Right ventricle myocardium inferior (tissue), 1 donor: ENCODE measurements around the gene ITSN2. TPM values are rescaled to one million over a fixed set of nuclear protein-coding genes. Genes with fewer than 3 reads are reported as not detected.

Source experiments
- ATAC-seq: fragments of 200-7000 bp; cut with Tn5 transposase; one replicate; pipeline ENCODE4 v1.9.1; 2020; ENCODE audit warnings: mild to moderate bottlenecking, moderate library complexity
- DNase-seq: peaks from one replicate; pipeline ENCODE4 v3.0.0; 2021; ENCODE audit errors: missing footprints
- intact Hi-C: fragments of 100-400 bp; cut with DNase I; formaldehyde crosslinking; loops from one replicate; pipeline ENCODE4 v1.11.0; 2022
- total RNA-seq: library from RNA; stranded (reverse); fragmentation: NEBNext Ultra II Directional; extraction: Animal tissue kit (Norgen Biotek cat#: 25700); gene quantifications from one replicate; pipeline ENCODE4 v1.2.1, GENCODE V29; 2021
- donor health status: DM: no; HTN: yes; CAD: no; lungs with severe emphysema.

The ITSN2 gene
- total RNA-seq, 1 donor from 2014 or later, result 41.3 TPM

DNA sequence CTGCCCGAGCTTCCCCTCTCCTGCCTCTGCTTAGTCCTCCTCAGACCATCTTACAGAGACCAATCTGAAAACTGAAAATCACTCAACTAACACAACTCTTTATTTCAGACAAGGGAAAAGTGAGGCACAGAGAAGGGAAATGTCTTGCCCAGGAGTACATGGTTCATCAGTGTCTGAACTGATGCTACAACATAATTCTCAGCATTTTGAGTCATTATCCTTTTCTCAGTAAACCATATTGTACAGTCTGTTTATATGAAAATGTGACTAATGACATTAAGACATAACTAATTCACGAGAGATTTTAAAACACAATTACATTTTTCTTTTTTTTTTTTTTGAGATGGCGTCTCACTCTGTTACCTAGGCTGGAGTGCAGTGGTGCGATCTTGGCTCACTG lies 62.7 kb downstream of the ITSN2 start:
- intact Hi-C loops, result loop anchor here (5.0 kb wide), 1 partner anchor 35 kb away; no protein-coding TSS in a partner anchor
- DNase-seq (no peak), ATAC-seq (no peak)

DNA sequence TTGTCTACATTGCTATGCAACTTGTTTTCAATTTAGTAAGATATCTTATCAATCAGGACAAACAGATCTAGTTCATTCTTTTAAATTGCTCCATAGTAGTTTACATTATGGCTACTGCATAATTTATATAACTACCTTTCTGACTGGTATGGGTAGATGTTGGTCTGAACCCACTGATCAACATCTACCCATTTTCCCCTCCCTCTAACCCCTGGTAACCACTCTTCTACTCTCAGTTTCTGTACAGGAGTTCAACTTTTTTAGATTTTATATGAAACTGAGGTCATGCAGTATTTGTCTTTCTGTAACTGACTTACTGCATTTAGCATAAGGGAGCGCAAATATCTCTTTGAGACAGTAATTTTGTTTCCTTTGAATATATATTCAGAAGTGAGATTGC lies 73.2 kb downstream of the ITSN2 start:
- DNase-seq (no peak), ATAC-seq (no peak)
- intact Hi-C loops, result no loop called here

DNA sequence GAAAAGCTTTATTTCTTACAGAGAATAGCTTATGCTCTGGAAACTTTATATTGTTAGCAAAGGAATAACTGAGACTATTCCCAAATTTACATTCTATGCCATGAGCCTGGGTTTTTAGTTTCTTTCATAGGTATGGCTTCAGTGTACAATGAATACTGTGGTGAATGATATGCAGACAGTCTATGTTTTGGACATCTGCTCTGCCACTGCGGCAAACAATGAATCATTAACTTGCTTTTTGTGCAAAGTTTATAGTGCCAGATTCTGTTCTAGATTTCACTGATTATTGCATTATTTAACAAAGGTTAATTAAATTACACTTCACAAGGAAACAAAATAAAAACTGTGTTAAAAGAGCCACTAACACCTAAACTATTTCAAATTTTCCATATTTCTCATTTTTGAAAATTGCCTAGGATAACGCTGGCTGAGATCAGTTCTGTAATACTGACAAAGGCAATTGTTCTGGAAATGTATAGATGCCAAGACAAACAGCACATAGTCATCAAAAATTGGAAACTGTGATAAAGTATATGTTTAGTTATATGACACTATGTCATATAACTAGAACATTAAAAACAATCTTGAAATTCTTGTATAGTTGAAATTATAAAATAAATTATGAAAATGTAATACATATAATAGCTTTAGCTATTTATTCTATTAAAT lies 74.7 kb downstream of the ITSN2 start:
- intact Hi-C loops, result no loop called here
- no peak for ATAC-seq
- DNase-seq, result no peak

DNA sequence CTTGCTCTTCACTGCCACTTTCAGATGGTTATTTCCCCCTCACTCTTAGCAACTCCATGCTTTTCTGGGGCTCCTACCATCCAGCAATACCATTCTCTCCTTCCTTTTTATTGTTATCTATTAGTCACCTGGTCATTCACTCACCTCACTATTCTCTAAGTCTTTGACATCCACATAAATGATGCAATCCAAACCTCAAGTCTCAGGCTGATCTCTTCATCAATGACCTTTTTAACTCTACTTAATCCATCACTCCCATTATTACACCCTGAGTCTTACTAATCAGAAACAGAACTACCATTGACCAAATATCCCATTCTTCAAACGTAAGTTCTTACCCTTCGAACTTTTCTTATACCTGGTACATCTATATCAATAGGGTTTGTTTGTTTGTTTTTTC lies 79.7 kb downstream of the ITSN2 start:
- ATAC-seq (no peak), DNase-seq (no peak)
- intact Hi-C loops, result no loop called here

DNA sequence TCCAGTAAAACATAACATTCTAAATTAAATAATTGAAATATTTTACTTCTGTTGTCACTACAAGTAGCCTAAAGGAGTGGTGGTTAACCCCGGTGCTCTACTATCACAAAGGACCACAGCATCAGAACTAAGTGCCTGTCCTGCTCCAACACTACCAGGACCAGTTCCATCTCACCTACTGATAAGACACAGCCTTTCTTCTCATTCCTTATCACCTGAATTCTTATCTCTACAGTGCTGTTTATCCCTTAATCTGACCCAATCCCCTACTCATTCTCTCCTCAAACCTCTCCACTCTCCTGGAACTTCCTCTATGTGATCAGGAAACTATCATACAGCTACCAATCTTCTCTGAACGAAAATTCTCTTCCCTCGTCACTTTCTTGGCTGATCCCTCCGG lies 80.2 kb downstream of the ITSN2 start:
- no peak for ATAC-seq
- intact Hi-C loops, result no loop called here
- no peak for DNase-seq

DNA sequence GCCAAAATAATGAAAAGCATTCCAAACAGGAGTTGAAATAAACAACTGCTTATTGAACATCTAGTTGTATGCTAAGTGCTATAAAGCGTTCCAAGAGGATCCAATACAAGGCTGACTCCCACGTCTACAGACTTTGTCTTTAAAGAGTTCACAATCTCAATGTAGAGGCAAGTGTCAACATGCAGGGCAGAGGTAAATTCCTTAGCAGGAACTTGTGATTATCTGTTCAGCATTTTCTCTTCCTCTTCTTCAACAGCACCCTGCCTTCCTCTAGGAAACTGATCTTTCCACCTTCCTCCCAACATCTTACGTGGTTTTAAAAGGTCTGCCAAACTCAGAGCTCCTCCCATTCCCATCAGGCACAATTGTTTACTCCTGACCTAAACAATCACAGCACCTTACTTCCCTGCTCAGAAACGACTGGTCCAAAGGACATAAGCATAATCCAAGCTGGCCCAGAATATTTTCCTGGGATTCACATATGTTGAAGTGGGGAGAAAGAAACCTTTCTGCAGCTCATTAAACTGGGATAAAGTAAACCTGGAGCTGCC lies 83.9 kb downstream of the ITSN2 start:
- ATAC-seq, result no peak
- no peak for DNase-seq
- intact Hi-C loops, result no loop called here

DNA sequence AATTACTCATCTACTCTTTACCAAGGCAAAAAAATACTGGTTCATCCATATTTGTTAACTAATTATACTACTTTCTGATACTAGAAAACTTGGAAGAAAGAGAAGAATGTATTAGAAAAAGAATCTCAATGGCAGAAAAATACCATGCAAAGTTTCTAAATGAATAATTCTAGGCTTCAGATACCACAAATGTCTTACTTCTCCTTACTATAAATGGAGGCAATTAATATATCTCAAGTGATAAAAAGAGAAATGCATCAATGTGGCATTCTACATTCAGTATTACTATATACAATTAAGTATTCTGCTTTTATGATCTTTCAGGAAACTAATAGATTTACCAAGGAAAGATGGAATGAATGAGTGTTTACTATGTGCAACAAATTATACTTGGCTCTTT lies 85.5 kb downstream of the ITSN2 start:
- no peak for DNase-seq
- intact Hi-C loops, result no loop called here
- ATAC-seq, result no peak

DNA sequence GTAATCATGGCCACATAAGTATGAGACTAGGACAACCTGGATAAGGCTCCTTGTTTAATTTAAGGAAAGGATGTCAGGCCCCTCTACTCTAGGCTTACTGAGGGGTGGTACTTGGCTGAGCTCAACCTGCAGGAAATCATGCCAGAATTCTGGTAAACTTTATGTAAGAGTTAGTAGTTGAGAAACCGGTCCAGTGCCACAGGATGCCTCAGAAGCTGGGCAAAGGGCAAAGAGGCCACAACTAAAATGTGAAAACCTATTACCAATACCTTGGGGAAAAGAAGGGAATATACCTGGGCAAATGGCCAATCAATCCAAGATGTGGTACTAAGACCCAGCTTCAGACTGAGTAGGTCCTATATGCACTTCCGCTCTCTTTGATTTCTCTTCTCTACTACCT lies 86.7 kb downstream of the ITSN2 start:
- intact Hi-C loops, result no loop called here
- DNase-seq (no peak), ATAC-seq (no peak)

DNA sequence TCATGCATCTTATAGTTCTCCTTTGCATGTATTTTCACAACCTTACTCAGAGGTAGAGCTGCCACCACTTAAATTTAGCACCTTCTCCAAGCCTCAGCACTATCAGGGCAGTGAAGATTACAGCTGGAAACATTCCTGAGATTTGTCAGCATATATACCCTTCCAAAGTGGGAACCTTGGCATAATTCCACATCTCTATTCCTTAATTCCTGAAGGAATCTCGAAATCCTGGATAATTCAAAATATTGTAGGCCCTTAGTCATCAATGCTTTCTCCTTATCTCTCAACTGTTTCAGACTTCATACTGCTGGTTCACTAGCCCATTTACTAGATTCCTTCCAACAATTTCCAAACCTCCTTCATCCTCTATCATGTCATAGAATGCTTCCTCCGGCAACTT lies 87.4 kb downstream of the ITSN2 start:
- no peak for DNase-seq
- peak; percentile 20 for ATAC-seq
- intact Hi-C loops, result no loop called here

DNA sequence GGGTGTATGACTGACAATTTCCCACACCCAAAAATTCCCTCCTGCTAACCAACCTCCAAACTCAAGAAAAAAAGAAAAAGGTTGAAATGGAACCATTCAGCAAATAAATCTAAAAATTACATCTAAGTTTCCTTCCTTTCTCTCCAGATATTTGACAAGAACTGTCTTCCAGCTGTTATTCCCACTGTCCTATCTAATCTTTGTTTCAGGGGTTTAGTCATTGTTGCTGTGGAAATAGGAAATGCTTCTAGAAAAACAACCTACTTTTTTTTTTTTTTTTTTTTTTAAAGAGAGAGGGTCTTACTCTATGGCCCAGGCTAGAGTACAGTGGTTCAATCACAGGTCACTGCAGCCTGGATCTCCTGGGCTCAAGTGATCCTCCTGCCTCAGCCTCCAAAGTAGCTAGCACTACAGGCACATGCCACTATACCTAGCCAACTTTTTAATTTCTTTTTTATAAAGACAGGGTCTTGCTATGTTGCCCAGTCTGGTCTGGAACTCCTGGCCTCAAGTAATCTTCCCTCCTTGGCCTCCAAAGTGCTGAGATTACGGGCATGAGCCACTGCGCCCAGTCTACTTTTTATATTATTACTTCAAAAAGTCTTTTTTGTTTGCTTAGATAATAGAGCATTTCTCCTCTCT lies 88.1 kb downstream of the ITSN2 start:
- DNase-seq, result no peak
- intact Hi-C loops, result no loop called here
- peak; percentile 42 for ATAC-seq

DNA sequence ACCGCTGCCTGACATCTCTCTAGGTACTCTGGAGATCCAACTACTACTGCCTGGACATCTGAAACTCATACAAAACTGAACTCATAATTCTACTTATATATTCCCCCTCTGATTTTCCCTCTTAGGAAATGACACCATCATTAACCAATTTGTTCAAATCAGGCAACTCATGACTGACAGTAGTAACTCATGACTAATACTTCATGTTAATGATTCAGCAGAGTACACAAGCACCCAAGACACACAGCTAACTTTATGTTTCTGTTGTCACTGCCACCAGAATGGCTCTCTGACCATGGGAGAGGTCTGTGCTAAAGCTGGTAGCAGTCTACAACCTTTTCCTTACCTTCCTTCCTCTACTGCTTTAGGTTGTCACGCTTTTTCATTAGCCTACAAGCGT lies 91.1 kb downstream of the ITSN2 start:
- DNase-seq (no peak), ATAC-seq (no peak)
- intact Hi-C loops, result no loop called here

DNA sequence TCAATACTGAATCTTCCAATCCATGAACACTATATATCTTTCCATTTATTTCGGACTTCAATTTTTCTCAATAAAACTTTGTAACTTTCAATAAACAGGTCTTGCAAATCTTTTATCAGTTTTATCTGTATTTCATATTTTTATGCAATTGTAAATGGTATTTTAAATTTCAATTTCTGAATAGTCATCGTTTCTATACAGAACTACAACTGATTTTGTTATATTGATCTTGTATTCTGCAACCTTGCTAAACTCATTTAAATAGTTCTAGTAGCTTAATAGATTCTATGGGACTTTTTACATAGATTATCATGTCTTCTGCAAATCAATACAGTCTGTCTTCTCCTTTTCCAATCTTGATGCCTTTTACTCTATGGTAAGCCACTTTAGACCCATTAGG lies 95.1 kb downstream of the ITSN2 start:
- ATAC-seq, result no peak
- DNase-seq, result no peak
- intact Hi-C loops, result no loop called here

DNA sequence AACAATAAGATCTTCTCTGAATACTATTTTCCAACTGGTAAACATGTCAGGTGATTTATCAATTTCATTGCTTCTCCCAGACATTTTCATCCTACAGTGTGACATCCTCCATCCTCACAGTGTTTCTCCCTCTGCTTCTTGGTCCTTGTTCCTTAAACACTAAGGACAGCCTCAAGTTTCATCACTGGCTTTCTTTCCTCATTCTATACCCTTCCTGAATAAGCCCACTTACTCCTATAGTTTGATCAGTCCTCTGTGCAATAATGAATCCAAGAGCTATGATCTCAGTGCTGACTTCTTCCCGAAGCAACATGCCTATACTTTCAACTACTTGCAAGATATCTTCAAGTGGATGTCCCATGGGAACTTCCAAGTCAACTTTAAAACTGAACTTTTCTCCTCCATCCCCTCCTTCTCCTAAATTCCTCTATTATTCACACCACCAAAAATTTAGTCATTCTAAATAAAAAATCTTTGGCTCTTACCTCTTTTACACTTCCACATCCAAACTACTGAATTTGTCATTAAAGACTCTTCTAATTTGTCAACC lies 97.8 kb downstream of the ITSN2 start:
- ATAC-seq (no peak), DNase-seq (no peak)
- intact Hi-C loops, result loop anchor here (5.0 kb wide), 1 partner anchor 35 kb away; no protein-coding TSS in a partner anchor

DNA sequence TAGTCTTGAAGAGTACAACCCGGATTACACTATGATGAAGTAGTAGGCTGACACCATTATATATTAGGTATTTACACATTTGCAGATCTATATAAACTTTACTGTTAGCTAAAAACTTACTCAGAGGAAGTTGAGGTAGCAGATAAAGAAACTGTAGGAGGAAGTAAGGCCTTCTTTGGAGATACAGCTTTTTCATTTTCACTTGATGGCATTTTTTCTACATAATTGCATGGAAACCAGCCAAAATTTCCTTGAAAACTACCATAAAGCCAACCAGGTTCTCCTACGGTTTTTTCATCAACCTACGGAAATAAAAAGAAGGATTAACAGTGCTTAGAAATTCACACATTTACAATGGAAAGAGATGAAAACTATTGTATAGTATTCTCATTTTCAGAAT lies 98.9 kb downstream of the ITSN2 start:
- ATAC-seq (no peak), DNase-seq (no peak)
- intact Hi-C loops, result loop anchor here (5.0 kb wide), 1 partner anchor 36 kb away; no protein-coding TSS in a partner anchor

DNA sequence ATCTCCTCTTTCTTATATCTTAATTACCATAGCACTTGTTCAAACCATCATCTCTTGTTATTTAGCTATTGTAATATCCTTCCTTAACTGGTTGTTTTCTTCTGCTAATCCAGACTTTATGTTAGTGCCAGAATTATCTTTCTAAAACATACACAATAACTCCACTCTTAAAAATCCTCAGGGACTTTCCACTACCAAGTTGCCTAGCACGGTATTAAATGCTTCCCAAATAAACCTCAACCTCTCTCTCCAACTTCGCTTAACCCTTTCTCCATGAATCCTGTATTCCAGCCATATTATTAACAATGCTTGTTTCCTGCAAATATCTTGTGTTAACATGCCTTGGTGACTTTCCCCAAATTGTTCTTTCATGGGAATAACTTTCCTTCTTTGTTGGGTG lies 101.0 kb downstream of the ITSN2 start:
- intact Hi-C loops, result no loop called here
- DNase-seq, result no peak
- ATAC-seq, result no peak

DNA sequence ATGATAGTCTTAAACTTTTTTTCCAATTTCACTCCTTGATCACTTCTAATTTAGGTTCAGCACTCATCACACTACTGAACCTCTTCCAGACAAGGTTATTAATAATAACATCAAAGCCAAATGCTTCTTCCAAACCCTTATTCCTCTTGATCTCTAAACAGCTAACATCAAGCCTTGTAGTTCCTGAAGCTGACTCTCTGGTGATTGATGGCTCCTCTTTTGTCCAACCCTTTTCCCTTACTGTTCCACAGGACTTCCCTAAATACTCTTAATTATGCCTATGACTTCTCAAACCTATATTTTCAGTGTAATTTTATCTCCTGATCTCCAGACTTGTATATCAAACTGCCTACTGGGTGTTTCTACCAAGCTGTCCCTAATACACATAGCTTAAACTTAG lies 101.6 kb downstream of the ITSN2 start:
- intact Hi-C loops, result no loop called here
- no peak for DNase-seq
- ATAC-seq, result no peak

DNA sequence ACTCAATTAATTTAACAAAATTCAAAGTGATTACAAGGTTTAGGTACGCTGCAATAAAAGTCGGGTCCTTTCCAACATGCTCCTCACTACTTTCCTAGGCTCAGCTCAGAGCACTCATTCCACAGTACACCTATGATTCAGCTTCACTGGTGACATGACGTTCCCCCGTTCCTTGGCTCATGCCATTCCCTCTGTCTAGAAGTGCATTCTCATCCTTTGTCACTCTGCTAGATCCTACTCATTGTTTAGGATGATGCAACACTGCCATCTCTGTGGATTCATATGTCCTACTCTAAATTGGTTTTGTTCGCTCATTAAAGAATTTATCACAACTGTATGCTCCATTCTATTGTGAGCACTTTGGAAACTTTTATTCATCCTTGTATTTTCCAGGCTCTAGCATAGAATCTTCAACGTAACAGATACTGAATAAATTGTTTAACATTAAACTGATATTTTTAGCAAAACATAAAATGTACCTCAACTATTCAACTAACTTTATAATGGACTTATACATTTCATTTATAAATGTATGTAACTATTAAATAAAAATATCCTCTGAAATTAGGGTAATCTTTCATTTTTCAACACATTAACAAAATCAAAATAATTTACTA lies 106.9 kb downstream of the ITSN2 start:
- intact Hi-C loops, result no loop called here
- DNase-seq (no peak), ATAC-seq (no peak)

DNA sequence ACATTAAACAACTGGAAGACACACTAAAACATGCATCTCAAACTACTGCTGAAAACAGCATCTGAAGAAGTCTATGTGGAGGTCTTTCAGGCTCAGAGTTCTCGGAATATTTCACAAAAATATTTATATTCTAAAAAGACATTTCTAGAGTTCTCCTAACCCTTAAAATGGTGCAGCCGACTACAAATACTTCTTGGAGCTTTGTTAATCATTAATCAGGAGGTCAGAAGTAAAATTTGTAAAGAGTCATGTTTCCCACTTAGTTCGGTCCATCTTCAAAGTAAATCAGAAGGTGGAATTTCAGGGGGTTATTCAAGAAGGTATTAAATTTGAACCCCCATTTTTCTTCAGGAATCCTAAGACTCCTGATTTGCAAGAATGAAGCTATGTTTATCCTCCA lies 112.7 kb downstream of the ITSN2 start:
- intact Hi-C loops, result no loop called here
- DNase-seq (no peak), ATAC-seq (no peak)

DNA sequence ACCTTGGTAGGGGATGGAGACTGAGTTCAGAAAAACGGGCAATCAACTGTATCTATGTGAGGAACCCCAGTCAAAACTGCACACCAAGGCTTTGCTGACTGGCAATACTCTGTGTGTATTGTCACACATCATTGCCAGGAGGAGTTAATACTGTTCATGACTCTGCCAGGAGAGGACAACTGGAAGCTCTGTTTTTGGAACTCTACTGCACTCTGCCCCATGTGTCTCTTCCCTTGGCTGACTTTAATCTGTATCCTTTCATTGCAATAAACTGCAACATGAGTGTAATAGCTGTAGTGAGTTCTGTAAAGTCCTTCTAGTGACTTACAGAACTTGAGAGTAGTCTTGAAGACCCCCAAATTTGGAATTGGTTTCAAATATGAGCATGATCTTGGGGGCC lies 113.2 kb downstream of the ITSN2 start:
- intact Hi-C loops, result no loop called here
- DNase-seq, result no peak
- ATAC-seq, result no peak
